NCI-H510A (cell line): Measurements from ENCODE around the gene TP73.

Experiments
- DNase-seq: peaks from one replicate; lab custom pipeline; 2025; lab: John Stamatoyannopoulos, UW

The TP73 gene

DNA sequence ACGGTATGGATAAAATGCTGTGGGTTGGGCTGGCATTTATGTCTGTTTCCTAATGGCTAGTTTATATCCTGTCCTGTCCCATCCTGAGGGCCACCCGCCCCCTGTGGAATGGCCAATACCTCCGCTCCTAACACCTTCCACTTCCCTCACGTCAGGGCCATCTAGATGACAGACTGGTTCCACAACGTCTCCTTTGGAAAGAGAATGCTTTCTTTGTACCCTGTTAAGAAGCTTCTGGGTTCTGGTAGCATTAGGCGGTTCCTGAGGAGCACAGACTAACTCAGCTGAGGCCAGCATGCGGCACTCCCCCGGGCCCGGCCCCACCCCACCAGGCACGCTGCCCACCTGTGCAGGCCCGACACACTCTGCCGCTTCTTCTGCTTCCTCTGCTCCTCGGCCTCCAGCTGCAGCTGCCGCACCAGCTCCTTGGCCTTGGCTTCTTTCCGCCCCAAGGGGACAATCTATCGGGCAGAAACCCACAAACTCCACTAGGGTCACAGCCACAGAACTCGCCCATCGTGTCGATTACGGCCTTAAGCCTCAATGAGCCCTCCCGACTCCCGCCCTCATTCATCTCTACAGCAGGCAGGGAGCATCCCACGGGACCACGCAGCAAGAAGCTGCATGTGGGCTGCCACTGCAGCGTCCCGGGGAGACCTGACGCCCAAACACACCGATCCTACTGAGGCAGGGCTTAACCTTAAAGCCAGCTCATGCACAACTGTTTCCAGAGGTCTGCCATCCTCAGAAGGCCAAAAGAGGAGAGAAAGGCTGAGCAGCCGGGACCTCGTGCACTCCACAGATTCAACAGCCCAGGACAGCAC lies 131.5 kb downstream of the TP73 start:
- DNase-seq: no peak

DNA sequence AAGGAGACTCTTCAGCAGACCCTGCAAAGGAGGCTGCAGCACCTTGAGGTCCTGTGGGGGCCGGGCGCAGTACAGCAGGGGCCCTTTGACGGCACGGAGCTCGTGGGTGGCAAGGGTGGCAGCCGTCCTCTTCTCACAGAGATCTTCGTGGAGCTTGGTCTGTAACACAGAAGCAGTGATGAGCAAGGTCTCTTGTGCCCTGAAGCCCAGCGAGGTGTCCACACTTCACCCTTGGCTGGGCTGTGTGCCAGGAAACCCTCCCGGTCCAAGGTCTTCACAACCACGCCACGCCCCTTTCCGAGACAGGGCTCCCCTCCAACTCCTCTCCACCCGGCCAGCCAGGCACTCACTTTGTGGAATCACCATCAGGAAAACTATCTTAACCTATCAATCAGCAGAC lies 132.7 kb downstream of the TP73 start:
- DNase-seq: no peak

- no peak for DNase-seq
Observed at GRCh38 chr1:3785456-3786157, 133.3 kb downstream of the TP73 start.
